Measurements from ENCODE around the gene ABCA5.

The ABCA5 gene

DNA sequence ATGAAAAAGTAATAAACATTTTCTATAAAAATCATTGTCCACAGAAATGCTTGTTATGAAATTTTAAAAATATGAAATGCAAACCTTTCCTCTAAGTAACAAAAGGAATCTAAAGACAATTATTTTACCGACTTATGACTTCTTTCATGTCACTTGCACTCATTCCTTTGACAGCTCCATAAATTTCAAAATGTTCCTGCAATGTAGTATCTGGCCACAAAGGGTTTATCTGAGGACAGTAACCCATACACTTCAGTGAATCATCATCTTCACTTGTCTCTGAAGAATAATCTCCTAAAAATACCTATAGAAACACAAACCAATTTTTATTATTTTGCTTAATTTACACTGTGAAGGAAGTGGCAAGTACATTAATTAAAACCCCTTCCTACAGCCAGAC is 72.7 kb downstream of the ABCA5 start:
- no peak for DNase-seq (ENCODE audit: low read depth in 2 of 2)

DNA sequence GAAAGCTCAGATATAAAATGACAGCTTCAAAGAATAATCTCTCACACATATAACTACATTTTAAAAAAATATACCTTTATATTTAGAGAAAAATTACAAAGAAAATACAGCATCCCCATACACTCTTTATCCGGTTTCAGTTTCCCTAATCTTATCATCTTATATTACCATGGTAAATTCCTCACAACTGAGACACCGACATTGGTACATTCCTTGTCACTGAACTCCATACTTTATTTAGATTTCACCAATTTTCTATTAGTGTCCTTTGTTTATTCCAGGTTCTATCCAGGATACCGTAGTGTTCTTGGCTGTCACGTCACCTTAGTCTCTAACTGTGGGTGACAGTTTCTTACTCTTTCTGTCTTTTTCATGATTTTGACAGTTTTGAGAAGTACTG is 76.3 kb downstream of the ABCA5 start:
- DNase-seq (ENCODE audit: low read depth in 2 of 2) = no peak

DNA sequence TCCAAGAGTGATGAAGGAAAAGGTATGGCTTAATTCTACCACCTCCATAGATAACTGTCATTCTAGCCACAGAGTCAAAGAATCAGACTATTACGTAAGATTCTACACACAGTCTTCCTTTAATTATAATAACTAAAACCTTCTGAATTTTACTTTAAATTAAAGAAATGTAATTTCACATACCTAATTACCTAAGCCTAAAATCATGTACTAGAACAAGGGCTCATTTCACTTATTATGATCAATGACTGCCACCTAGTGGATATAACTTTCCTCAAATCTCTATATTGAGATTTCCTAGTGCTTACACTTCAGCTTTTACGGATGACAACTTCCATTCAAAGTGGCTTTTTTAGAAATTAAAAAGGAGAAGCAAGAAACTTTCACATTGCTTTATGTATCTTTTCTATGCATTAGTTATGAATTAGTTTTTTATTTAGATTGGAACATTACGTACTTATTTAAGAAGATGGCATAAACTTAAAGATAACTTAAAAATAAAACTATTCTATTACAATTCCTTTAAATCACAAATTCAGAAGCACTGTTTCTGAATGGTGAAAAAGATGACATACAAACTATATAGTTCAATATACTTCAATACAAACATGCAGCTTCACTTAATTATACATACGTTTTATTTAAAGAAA is 80.1 kb downstream of the ABCA5 start:
- DNase-seq (ENCODE audit: low read depth in 2 of 2) = no peak

- DNase-seq (ENCODE audit: low read depth in 2 of 2) = no peak
These were observed 80.7 kb downstream of the ABCA5 start for GRCh38 chr17:69246202-69246601.

GRCh38 chr17:69245617-69246016 is 81.3 kb downstream of the ABCA5 start:
- no peak for DNase-seq (ENCODE audit: low read depth in 2 of 2)

- no peak for DNase-seq (ENCODE audit: low read depth in 2 of 2)
These were observed 87.0 kb downstream of the ABCA5 start for GRCh38 chr17:69239611-69240600.

- DNase-seq (ENCODE audit: low read depth in 2 of 2) = no peak
These were observed 90.0 kb downstream of the ABCA5 start for GRCh38 chr17:69236946-69237345.

DNA sequence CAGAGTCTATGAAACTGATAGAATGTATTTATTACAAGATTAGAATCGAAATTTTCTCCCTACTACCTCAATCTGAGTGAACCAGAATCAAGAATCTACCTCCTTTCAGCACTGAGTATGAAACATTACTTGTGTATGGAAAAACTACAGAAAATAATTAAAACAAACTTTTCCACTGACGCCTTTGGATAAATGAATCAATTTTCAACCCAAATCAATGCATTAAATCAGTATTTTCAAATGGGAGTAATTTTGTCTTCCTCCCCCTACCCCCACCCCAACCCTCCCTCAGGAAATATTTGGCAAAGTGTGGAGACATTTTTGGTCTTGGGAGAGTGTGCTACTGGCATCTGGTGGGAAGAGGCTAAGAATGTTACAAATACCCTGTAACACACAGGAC is 90.5 kb downstream of the ABCA5 start:
- no peak for DNase-seq (ENCODE audit: low read depth in 2 of 2)

GRCh38 chr17:69235338-69236058 is 91.4 kb downstream of the ABCA5 start:
- DNase-seq (ENCODE audit: low read depth in 2 of 2) = peak; percentile 20 to 21

GRCh38 chr17:69232650-69233049 is 94.3 kb downstream of the ABCA5 start:
- no peak for DNase-seq (ENCODE audit: low read depth in 2 of 2)

DNA sequence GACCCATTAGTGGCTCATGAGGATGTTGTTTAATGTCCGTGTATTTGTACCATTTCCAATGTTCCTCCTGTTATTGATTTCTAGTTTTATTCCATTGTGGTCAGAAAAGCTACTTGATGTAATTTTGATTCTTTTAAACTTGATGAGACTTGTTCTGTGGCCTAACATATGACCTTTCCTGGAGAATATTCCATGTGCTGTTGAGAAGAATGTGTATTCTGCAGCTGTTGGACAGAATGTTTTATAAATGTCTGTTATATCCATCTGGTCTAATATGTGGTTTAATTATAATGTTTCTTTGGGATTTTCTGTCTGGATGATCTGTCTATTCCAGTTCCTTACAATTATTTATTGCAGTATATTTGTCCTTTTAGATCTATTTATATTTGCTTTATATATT is 95.4 kb downstream of the ABCA5 start:
- no peak for DNase-seq (ENCODE audit: low read depth in 2 of 2)

DNA sequence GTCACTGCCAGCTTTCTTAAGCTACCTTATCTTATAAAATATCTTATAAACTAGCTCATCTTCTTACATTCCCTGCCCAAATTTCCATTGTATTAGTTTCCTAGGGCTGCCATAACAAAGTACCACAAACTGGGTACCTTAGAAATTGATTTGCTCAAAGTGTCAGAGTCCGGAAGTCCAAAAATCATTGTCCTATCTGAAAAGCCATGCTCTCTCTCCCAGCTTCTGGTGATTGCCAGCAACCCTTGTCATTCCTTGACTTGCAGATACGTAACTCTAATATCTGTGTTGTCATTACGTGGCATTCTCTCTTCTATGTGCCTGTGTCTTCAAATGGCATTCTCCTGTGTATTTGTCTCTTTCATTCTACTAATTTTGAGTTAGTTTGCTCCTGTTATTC is 96.0 kb downstream of the ABCA5 start:
- no peak for DNase-seq (ENCODE audit: low read depth in 2 of 2)

DNA sequence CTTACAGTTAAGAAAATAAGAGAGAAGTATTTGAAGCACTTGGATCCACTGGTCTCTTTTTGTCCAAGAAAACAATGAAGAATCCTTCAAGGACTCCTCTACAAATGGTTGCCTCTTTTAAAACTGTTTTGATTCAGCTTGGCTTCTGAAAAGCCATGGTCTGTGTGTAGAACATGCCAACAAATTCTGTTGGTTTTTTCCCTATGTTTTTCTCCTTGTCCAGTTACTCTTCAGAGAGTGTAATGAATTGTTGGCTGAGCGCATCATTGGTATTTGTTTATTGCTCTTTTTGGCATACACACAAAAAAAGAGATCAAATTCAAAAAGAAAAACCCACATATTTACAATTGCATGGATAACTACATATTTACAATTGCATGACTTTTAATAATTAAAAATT is 98.4 kb downstream of the ABCA5 start, which contains the start of gene ABCA10:
Gene ABCA10, minus strand, starts transcription at position 249 of the 400 bp plus-strand sequence. CDS start 3,466 bp downstream, outside the sequence.
- no peak for DNase-seq (ENCODE audit: low read depth in 2 of 2)

DNA sequence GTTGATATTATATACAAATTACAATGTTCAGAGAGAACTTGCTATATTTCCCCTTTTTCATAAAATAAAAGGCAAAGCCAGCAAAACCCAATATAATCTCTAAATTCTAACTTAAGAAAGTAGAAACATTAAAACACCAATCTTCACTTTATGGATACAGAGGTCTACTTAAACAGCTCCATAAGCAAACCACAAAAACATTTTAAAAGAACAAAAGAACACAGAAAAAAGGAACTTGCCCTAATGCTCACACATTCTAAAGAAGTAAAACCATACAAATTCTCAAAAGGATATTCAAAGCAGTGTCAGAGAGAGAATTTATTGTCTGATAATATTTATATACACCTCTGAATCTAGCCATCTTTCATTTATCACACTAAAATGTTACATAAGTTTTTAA is 98.9 kb downstream of the ABCA5 start:
- DNase-seq (ENCODE audit: low read depth in 2 of 2) = no peak

GRCh38 chr17:69227541-69227940 is 99.4 kb downstream of the ABCA5 start:
- no peak for DNase-seq (ENCODE audit: low read depth in 2 of 2)

DNA sequence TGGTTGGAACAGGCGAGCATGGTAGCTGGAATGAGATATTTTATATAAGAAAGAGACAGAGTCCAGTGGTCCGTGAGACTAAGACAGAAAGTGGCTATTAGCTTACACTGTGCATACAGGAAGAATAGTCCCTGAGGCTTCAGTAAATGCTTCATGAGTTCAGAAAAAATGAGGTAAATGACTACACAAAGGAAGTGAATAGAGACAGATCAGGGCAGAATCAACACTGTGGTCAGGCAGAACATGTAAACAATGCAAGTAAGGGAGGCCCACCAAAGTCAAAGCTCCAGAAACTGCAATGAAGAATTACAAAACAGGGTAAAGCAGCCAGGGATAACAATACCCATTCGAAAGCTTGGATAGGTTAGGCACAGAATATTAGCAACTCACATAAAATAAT is 103.1 kb downstream of the ABCA5 start:
- DNase-seq (ENCODE audit: low read depth in 2 of 2) = no peak

DNA sequence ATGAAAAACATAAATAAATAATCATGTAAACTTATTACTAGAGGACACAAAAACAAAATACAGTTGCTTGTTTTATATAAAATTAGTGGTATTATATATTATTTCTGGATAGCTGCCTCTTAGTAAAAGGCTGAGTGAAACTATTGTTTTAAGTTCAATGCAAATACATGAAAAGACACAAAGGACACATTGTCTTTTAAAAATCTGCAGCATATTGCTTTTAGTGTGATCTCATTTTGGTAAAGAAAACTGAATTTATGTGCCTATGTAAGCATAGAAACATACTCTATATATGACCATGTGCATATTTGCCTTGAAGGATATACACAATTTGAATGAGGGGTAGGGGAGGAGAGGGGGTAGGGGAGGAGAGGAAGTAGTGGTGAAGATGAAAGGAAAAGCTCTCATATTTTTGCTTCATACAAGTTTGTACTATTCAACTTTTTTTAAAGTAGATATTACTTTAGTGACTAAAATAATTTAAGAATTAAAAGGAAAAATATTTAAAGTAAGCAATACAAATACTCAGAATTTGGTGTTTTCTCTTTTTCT is 104.2 kb downstream of the ABCA5 start:
- DNase-seq (ENCODE audit: low read depth in 2 of 2) = no peak

DNA sequence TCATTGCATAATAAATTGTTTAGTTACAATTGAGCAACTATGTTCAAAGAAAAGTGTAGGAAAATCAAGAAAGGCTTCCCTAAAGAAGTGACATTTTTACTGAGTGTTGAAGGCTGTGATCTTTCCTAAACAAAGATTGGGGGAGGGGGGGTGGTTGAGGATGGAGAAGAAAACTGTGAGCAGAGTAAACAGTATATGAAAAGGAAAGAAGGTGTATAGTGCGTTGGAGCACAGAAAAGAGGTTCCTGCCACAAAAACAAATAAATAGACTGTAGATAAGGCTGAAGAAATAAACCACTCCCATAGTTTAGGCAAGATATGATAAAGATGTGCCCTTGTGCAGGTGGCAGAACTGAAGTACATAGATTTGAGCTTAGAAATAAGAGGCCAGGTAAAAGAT is 106.8 kb downstream of the ABCA5 start:
- DNase-seq (ENCODE audit: low read depth in 2 of 2) = no peak

DNA sequence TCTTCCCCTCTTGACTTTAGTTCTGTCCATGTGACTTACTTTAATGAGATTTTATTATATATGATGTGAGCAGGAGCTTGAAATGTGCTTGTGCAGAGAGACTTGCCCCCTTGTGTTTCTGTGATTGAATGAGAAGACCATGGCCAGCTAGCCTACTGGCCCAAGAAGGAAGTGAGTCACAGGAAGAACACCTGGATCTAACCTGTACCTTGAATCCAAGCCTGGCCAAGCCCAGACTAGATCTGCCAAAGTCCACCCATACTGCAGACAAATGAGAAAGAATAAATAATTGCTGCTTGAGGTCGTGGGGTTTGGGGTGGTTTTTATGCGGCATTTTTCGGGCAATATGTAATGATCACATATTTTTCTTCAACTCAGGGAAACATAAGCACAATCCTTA is 107.9 kb downstream of the ABCA5 start:
- DNase-seq (ENCODE audit: low read depth in 2 of 2) = no peak

GRCh38 chr17:69213059-69213813 is 113.7 kb downstream of the ABCA5 start:
- DNase-seq (ENCODE audit: low read depth in 2 of 2) = no peak

DNA sequence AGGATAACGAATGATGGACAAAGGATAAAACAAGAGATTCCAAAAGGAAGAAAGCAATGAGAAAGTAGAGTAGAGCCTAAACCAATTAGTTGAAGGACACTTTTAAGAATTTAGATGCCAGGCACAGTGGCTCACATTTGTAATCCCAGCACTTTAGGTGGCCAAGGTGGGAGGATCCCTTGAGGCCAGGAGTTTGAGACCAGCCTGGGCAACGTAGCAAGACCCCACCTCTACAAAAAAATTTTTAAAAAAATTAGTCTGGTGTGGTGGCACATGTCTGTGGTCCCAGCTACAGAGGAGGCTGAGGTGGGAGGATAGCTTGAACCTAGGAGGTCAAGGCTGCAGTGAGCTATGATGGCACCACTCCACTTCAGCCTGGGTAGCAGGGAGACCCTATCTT is 118.3 kb downstream of the ABCA5 start:
- no peak for DNase-seq (ENCODE audit: low read depth in 2 of 2)

Measured in stimulated activated CD4-positive, alpha-beta T cell treated with anti-CD3 and anti-CD28 coated beads, Interleukin-1b, Interleukin-23, amount 100 ng/mL, for 4 hours (primary cell).